Caco-2 (cell line): ENCODE results near the gene PCDHB2. TPM values are rescaled to one million over a fixed set of nuclear protein-coding genes. Genes with fewer than 3 reads are reported as not detected.

Experiments
- total RNA-seq: library from RNA; stranded (reverse); gene quantifications from 2 replicates; pipeline ENCODE4 v1.2.3, GENCODE V29; 2022

Gene PCDHB2
- total RNA-seq, 1 experiment from 2014 or later = 0.20 TPM

Other genes with a start within 250 kb of the PCDHB2 start
- not detected in 2 replicates for gene PCDHA9, start 246.2 kb upstream of the PCDHB2 start, total RNA-seq
- 0.02 and 0.07 TPM in 2 replicates for gene PCDHA10, start 238.7 kb upstream of the PCDHB2 start, total RNA-seq
- not detected in 2 replicates for gene PCDHA11, start 225.7 kb upstream of the PCDHB2 start, total RNA-seq
- gene PCDHA12, start 219.3 kb upstream of the PCDHB2 start, total RNA-seq = not detected in 2 replicates
- gene PCDHA13, start 212.5 kb upstream of the PCDHB2 start, total RNA-seq = not detected in 2 replicates
- not detected in 2 replicates for gene PCDHAC1, start 168.3 kb upstream of the PCDHB2 start, total RNA-seq
- gene PCDHAC2, start 128.1 kb upstream of the PCDHB2 start, total RNA-seq = not detected in 2 replicates
- not detected in 2 replicates for gene PCDHB1, start 43.2 kb upstream of the PCDHB2 start, total RNA-seq
- not detected in 2 replicates for gene PCDHB3, start 5.9 kb downstream of the PCDHB2 start, total RNA-seq
- not detected in 2 replicates for gene PCDHB4, start 27.2 kb downstream of the PCDHB2 start, total RNA-seq
- gene PCDHB5, start 40.6 kb downstream of the PCDHB2 start, total RNA-seq = not detected in 2 replicates
- gene PCDHB6, start 55.4 kb downstream of the PCDHB2 start, total RNA-seq = not detected in 2 replicates
- not detected in 2 replicates for gene PCDHB7, start 78.0 kb downstream of the PCDHB2 start, total RNA-seq
- gene PCDHB8, start 83.2 kb downstream of the PCDHB2 start, total RNA-seq = not detected in 2 replicates
- 0.07 TPM in 1 of 2 replicates, not detected in the other for gene PCDHB16, start 87.8 kb downstream of the PCDHB2 start, total RNA-seq
- gene PCDHB9, start 92.5 kb downstream of the PCDHB2 start, total RNA-seq = not detected in 2 replicates
- gene PCDHB10, start 97.7 kb downstream of the PCDHB2 start, total RNA-seq = 0.09 TPM in 1 of 2 replicates, not detected in the other
- 0.12 TPM in 1 of 2 replicates, not detected in the other for gene PCDHB11, start 105.0 kb downstream of the PCDHB2 start, total RNA-seq
- gene PCDHB12, start 114.1 kb downstream of the PCDHB2 start, total RNA-seq = 0.12 TPM in 1 of 2 replicates, not detected in the other
- gene PCDHB13, start 119.3 kb downstream of the PCDHB2 start, total RNA-seq = 0.12 TPM in 1 of 2 replicates, not detected in the other
- gene PCDHB14, start 128.7 kb downstream of the PCDHB2 start, total RNA-seq = 0.41 and 0.44 TPM in 2 replicates
- 0.21 TPM in 1 of 2 replicates, not detected in the other for gene PCDHB15, start 150.8 kb downstream of the PCDHB2 start, total RNA-seq
- gene SLC25A2, start 209.4 kb downstream of the PCDHB2 start, total RNA-seq = 0.64 and 0.67 TPM in 2 replicates
- 77.2 and 78.7 TPM in 2 replicates for gene TAF7, start 226.2 kb downstream of the PCDHB2 start, total RNA-seq
- gene PCDHGA1, start 235.9 kb downstream of the PCDHB2 start, total RNA-seq = 0.64 and 1.1 TPM in 2 replicates
- 0.20 and 0.23 TPM in 2 replicates for gene PCDHGA2, start 244.1 kb downstream of the PCDHB2 start, total RNA-seq
- gene PCDHGA3, start 249.2 kb downstream of the PCDHB2 start, total RNA-seq = 0.11 TPM in 1 of 2 replicates, not detected in the other